HG03280 (cell line): ENCODE measurements around the gene TRERF1.
"Not testable (repeated sequence)": the region's sequence is repeated elsewhere in the genome, so short reads cannot be mapped to it uniquely, and the experiment has no call there.

Source experiments
- ATAC-seq: cut with Tn5 transposase; IDR thresholded peaks from one replicate; pipeline ENCODE4 v1.9.1; 2021; ENCODE audit warnings: mild to moderate bottlenecking, moderate library complexity; ENCODE audit not compliant: unreplicated experiment

The TRERF1 gene

GRCh38 chr6:42226645-42227143 is 225.0 kb downstream of the TRERF1 start:
- no peak for ATAC-seq

- no peak for ATAC-seq
These were observed 225.5 kb downstream of the TRERF1 start for GRCh38 chr6:42226161-42226611.

GRCh38 chr6:42225419-42225818 is 226.3 kb downstream of the TRERF1 start:
- ATAC-seq = no peak

DNA sequence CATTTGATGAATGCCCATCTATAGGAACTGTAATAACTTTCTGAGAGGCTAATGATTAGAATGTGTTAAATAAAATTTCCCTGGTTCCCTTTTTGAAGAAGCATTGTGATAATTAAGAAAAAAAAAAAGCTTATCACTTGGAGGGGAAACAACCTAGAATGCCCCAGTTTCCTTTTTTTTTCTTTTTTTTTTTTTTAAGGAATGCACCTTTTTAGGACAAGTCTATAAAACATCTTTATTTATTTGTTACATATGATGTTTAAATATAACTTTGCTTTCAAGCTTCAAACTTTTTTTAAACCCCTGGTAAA is 226.7 kb downstream of the TRERF1 start:
- no peak for ATAC-seq

DNA sequence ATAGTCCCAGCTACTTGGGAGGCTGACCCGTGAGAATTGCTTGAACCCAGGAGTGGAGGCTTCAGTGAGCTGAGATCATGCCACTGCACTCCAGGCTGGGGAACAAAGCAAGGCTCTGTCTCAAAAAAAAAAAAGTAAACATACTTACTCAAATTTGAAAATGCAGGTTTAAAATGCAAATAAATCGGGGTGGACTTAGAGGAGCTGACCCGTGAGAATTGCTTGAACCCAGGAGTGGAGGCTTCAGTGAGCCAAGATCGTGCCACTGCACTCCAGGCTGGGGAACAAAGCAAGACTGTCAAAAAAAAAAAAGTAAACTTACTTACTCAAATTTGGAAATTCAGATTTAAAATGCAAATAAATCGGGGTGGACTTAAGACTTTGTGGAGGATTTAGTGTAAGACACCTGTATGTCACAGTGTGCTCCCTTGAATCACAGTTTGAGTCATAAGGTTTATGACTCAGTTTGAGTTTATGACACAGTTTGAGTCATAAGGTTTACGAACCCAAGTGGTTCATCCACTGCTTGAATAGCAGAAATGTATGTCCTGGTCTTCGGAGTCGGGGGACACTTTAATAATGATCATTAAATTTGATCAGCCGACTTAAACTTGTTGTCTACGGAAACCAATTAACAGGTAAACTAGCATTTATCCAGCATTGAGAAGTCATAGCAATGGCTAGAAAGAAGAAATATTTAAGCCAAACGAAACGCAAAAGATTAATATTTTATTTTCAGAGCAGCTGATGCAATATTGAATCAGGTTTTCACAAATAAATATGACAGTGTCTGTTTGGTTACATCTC is 227.3 kb downstream of the TRERF1 start:
- peak; percentile 86 for ATAC-seq

DNA sequence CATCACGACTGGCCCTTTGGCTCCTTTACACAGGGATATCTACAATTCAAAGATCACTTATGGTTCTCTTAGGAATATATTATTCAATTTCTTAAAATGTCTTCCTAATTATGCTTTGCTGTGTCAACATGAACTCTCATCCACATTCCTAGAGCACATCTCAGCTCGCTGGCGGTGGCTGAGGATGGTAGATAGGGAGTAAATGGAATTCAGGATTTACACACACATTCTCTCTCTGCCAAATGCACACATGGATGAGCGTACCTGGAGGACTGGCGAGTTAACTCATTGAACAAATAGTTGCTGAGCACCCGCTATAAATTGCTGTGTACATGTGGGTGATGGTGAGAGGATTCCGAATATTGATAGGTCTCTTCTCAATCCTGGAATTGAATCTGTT is 229.3 kb downstream of the TRERF1 start:
- ATAC-seq = no peak

- no peak for ATAC-seq
These were observed 230.2 kb downstream of the TRERF1 start for GRCh38 chr6:42221546-42221945.

DNA sequence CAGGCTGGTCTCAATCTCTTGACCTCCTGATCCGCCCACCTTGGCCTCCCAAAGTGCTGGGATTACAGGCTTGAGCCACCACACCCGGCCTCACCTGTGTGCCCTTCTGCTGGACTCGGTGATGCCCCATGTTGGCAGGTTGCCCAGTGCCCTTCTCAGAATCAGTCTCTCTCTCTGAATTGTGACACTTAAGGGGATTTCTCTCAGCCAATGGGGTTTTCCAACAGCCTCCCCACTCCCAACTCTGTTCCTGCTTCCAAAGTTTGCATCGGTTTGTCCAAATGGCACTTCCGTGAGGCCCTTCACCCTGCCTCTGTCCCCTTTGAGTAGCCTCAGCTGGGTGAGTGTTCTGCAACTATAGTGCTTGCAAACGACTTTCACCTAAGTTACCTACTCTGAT is 230.9 kb downstream of the TRERF1 start:
- ATAC-seq = no peak

- peak; percentile 91 for ATAC-seq
These were observed 234.0 kb downstream of the TRERF1 start, which contains the start of gene MRPS10 for GRCh38 chr6:42217519-42218367. Gene MRPS10 (minus strand): TSS chr6:42217861. CDS start chr6:42217849, 12 bp downstream.

DNA sequence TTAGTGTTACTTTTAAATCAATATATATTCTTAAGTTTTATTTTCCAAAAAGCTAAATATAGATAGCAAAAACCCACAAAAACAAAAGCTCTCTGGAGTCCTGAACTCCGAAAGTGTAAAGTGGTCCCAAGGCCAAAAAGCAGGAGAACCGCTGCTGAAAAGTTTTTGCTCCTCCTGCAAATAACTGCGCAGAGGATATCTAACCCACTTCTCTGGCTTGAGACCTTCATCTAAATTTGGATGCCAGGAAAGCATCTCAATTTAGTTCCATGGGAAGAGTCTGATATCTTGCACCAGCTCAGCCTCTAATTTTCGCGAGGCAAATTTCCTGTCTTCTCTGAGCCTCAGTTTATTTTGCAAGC is 234.6 kb downstream of the TRERF1 start:
- ATAC-seq = no peak

GRCh38 chr6:42216495-42216894 is 235.2 kb downstream of the TRERF1 start:
- not testable (repeated sequence) for ATAC-seq

GRCh38 chr6:42212442-42212841 is 239.3 kb downstream of the TRERF1 start:
- ATAC-seq = no peak

GRCh38 chr6:42211726-42212125 is 240.0 kb downstream of the TRERF1 start:
- no peak for ATAC-seq

- ATAC-seq = no peak
These were observed 241.2 kb downstream of the TRERF1 start for GRCh38 chr6:42210551-42210950.

DNA sequence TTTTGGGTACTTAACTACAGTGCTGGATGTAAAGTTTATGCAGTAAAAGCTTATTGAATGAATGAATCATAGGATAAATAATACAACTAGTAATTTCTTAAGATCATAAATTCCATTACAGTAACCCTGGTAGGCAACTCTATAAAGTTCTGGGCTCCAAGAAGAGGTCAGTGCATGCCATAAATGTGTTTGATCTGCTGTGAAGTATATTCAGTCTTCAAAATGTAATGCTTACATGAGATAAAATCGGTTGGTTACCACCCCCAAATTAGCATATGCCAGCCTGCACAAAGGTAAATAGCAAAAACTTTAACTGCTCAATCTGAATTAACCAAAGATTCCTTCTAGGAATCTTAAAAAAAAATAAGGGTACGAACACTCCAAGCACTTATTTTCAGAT is 244.2 kb downstream of the TRERF1 start:
- ATAC-seq = not testable (repeated sequence)

- no peak for ATAC-seq
These were observed 246.9 kb downstream of the TRERF1 start for GRCh38 chr6:42204768-42205282.

DNA sequence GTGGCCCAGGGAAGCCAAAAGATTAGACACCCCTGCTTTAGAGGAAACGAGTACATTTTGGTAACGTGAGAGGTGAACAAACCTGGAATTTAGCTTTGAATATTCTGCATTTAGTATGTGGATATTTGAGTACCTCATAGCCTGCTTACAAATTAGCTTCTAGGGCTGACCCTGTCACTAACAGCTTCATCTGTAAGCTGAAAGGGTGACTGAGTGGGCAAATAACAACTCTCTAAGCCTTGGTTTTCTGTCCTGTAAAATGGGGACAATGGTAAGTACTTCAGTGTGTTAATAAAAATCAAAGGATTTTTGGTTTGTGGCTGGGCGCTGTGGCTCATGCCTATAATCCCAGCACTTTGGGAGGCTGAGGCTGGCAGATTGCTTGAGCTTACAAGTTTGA is 248.5 kb downstream of the TRERF1 start:
- ATAC-seq = no peak

- not testable (repeated sequence) for ATAC-seq
These were observed 249.4 kb downstream of the TRERF1 start for GRCh38 chr6:42202131-42202915.

DNA sequence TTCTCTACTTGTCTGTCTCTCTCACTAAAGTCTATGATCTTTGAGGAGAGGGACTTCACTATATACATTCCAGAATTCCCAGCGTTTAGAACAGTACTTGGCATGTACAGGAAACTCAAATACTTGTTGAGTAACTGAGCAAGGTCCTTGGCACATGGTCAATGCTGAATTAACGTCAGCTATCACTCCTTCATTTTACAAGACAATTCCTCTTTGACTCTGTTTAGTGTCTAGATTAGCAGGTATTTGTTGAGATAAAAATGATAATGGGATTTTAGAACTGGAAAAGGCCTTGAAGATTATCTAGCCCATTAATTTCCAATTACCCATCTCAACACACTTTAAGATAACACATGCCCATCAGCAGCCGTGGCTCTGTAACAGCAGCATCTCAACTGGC is 250.3 kb downstream of the TRERF1 start:
- ATAC-seq = no peak

GRCh38 chr6:42200035-42200434 is 251.7 kb downstream of the TRERF1 start:
- no peak for ATAC-seq
